22Rv1 (cell line): ENCODE data around the gene XPNPEP3.

Source experiments
- ZFX ChIP-seq: fragments of 450-650 bp; IDR thresholded peaks from 2 replicates; pipeline ENCODE4 v1.6.1; 2017; ENCODE audit warnings: antibody characterized with exemption, borderline replicate concordance
- TF ChIP-seq, protein P1 (sequence below): fragments of 450-650 bp; IDR thresholded peaks from 2 replicates; pipeline ENCODE4 v1.5.1; 2017; ENCODE audit warnings: mild to moderate bottlenecking

DNA sequence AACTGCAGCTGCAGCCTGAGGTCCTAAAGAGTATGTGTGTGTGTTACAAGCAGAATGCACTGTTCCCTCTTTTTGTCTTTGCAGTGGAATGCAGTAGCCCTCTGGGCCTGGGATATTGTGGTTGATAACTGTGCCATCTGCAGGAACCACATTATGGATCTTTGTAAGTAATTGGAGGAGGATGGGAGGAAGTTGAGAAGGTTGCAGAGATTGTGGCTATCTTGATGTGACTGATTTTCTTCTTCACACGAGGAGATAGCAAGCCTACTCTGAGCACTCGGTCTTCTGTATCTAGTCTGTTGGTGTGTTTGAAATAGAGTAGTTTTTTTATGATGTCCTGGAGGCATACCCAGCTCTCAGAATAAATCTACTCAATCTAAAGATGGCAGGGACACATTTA is 96.5 kb downstream of the XPNPEP3 start:
- TF ChIP-seq, protein P1, sequence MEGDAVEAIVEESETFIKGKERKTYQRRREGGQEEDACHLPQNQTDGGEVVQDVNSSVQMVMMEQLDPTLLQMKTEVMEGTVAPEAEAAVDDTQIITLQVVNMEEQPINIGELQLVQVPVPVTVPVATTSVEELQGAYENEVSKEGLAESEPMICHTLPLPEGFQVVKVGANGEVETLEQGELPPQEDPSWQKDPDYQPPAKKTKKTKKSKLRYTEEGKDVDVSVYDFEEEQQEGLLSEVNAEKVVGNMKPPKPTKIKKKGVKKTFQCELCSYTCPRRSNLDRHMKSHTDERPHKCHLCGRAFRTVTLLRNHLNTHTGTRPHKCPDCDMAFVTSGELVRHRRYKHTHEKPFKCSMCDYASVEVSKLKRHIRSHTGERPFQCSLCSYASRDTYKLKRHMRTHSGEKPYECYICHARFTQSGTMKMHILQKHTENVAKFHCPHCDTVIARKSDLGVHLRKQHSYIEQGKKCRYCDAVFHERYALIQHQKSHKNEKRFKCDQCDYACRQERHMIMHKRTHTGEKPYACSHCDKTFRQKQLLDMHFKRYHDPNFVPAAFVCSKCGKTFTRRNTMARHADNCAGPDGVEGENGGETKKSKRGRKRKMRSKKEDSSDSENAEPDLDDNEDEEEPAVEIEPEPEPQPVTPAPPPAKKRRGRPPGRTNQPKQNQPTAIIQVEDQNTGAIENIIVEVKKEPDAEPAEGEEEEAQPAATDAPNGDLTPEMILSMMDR, result no peak
- no peak for TF ChIP-seq ZFX
